C4-2B (cell line): ENCODE data around the gene SGSM1.

Source experiments
- H3K27ac ChIP-seq: fragments of 450-650 bp; 2 replicates; pipeline ENCODE4 v1.5.1; 2017
- ZFX ChIP-seq: fragments of 450-650 bp; IDR thresholded peaks from 2 replicates; pipeline ENCODE4 v1.6.1; 2017
- TF ChIP-seq, protein P1 (sequence below): fragments of 450-650 bp; conservative IDR thresholded peaks from 2 replicates; pipeline ENCODE4 v1.5.1; 2017; ENCODE audit warnings: mild to moderate bottlenecking

The SGSM1 gene

DNA sequence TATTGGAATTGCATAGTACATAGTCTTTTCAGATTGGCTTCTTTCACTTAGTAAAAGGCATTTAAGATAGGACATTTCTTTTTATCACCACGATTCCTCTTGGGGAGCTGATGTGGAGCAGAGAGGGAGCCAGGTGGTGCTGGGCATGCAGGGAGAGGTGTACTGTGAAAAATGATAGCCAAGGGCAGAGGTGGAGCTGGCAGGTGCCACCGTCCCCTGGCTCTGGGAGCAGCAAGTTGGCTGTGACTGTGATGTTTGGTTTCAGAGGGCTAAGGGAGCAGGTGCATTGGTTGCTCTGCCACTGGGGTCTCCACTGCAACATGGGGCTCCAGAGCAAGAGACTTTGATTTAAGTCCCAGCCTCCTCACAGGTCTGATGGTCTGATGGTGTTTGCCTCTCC, 16.5 kb downstream of the SGSM1 start:
- no peak overlapping the region for H3K27ac ChIP-seq
- TF ChIP-seq, protein P1, sequence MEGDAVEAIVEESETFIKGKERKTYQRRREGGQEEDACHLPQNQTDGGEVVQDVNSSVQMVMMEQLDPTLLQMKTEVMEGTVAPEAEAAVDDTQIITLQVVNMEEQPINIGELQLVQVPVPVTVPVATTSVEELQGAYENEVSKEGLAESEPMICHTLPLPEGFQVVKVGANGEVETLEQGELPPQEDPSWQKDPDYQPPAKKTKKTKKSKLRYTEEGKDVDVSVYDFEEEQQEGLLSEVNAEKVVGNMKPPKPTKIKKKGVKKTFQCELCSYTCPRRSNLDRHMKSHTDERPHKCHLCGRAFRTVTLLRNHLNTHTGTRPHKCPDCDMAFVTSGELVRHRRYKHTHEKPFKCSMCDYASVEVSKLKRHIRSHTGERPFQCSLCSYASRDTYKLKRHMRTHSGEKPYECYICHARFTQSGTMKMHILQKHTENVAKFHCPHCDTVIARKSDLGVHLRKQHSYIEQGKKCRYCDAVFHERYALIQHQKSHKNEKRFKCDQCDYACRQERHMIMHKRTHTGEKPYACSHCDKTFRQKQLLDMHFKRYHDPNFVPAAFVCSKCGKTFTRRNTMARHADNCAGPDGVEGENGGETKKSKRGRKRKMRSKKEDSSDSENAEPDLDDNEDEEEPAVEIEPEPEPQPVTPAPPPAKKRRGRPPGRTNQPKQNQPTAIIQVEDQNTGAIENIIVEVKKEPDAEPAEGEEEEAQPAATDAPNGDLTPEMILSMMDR: no peak
- no peak for TF ChIP-seq ZFX

DNA sequence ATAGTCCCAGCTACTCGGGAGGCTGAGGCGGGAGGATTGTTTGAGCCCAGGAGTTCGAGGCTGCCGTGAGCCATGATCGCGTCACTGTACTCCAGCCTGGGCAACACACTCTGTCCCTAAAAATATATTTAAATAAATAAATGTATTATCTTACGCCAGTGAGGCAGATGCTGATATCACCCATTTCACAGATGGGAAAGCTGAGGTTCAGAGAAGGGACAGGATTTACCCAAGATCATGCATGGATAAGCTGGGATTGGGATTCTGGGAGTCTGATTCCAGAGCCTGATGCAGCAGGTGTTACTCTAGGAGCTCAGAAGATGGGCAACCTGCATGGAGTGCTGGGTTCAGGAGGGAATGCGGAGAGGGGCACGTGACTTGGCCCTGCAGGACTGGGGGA, 17.8 kb downstream of the SGSM1 start:
- no peak overlapping the region for H3K27ac ChIP-seq
- TF ChIP-seq ZFX: no peak
- TF ChIP-seq, protein P1: no peak

DNA sequence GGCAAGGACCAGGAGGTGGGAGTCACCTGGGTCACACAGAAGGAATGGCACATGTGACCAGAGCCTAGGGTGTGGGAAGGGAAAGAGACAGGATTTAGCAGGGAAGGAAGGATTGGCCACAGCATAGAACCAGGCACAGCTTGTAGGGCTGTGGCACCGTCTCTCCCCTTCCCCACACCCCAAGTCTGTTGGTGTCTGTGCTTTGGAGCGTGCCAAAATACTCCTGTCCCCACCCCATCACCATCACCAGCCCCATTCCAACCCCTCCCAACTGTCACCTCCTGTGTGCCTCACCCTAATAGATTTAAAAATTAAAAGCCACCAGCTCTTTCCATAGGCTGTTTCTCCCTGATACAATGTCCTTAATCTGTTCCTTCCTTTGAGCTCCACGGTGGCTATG, 18.2 kb downstream of the SGSM1 start:
- TF ChIP-seq, protein P1: no peak
- TF ChIP-seq ZFX: no peak
- H3K27ac ChIP-seq: no peak overlapping the region

DNA sequence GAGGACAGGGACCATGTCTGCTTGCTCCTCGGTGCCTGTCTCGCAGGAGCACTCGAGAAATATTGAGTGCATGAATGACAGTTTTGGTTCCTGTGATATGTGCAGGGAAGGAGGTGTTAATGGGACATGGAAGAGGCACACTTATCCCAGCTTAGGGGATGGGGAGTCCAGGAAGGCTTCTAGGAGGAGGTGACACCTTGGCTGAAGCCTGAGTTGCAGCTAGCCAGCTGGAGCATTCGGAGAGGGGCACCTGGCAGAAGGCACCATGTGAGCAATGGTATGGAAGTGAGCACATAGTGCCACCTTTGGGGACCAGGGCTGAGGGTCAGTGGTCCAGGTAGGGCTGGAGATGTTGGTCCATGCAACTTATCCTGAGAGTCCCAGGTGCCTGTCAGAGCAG, 18.9 kb downstream of the SGSM1 start:
- TF ChIP-seq, protein P1: no peak
- no peak for TF ChIP-seq ZFX
- no peak overlapping the region for H3K27ac ChIP-seq

DNA sequence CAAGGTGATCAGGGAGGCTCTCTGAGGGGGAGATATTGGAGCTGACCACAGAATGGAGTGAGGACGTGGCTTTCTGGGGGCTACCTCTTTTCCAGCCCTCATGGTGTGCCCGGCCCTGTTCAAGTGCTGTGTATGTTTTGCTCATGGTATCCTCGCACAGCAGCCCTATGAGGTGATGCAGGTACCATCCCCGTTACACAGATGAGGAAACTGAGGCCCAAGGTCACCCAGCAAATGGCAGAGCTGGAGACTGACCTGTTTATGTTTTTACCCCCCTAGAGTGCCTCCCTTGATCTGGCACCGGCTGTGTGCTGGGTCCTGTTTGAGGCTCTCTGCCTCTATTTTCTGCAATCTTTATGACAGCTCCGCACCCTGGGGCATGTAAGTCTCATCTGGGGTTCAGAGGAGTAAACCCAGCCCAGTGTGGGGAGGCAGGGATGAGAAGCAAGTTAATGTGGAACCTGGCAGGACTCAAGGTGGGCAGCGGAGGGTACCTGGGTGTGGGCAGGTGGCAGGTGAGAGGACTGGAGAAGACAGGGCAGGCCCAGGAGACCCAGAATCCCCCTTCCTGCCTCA, 20.8 kb downstream of the SGSM1 start:
- H3K27ac ChIP-seq: no peak overlapping the region
- TF ChIP-seq, protein P1: no peak
- no peak for TF ChIP-seq ZFX

DNA sequence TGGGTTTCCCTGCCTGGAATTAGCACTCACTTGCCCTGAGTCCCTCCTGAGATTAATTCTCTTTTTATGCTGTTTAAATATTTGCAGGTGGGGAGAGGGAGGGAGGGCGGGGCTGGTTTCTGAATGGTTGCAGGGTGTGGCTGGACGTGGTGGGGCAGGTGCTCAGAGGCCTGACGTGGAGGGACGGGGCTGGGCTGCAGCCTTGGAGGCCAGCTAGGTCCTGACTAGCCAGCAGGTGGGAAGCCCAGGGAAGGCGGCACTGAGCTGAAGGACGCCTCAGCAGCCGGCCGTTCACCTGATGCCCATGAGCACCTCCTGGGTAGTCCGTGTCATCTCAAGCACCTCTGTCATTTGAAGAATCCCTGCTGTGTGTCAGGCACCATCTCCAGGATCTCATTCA, 21.3 kb downstream of the SGSM1 start:
- H3K27ac ChIP-seq: no peak overlapping the region
- TF ChIP-seq, protein P1: no peak
- no peak for TF ChIP-seq ZFX

DNA sequence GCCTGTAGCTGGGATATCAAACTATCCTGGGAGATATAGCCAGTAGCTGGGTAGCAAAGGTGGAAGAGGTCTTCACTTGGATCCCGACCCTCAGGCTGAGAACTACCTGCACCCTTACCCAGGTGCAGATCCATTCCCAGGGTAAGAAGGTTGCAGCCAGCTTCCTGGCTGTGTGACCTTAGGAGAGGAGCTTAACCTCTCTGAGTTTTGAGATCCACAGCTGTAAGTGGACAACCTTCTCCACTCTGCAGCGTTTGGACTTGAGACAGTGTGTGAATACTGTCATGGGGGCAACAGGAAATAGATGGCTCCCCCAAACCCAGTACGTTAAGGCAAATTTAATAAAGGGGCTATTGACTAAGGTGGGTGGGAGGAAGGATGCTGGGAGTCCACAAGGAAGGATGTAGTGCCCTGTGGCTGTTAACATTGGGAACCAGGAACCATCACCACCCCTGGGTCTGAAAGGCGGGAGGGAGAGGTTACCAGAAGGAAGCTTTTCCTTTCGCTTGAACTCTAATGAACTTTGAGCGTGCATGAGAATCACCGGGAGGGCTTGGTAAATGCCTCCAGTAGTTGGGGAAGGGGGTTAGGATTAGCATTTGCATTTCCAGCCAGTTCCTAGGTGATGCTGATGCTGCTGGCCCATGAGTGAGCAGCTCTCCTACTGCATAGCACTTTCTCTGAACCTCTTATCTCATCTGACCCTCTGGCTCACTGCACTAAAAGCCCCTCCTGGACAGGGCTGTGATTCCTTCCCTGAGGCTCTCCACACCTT, 24.4 kb downstream of the SGSM1 start:
- no peak overlapping the region for H3K27ac ChIP-seq
- no peak for TF ChIP-seq ZFX
- TF ChIP-seq, protein P1: no peak
